HepG2 (cell line): ENCODE results near the gene SPN. TPM values are rescaled to one million over a fixed set of nuclear protein-coding genes. Genes with fewer than 3 reads are reported as not detected.

Source experiments
- HNRNPLL ChIP-seq: fragments of 200-400 bp; formaldehyde crosslinking; IDR thresholded peaks from 2 replicates; pipeline ENCODE4 v1.6.1; 2017; ENCODE audit warnings: mild to moderate bottlenecking, low read depth, low read length; ENCODE audit not compliant: poor library complexity, severe bottlenecking
- KDM5B ChIP-seq: sonication (generic); formaldehyde crosslinking; IDR thresholded peaks from 2 replicates; pipeline ENCODE4 v1.4.0; 2020; ENCODE audit warnings: missing genetic modification reagents, mild to moderate bottlenecking, borderline replicate concordance
- RARG ChIP-seq: sonication (generic); formaldehyde crosslinking; IDR thresholded peaks from 2 replicates; pipeline ENCODE4 v1.4.0; 2020; ENCODE audit warnings: low read depth, mild to moderate bottlenecking, missing genetic modification reagents
- ZNF577 ChIP-seq: sonication (generic); formaldehyde crosslinking; IDR thresholded peaks from 2 replicates; pipeline ENCODE4 v1.4.0; 2020; ENCODE audit warnings: mild to moderate bottlenecking, low read depth, missing genetic modification reagents, borderline replicate concordance
- ZSCAN12 ChIP-seq: sonication (generic); formaldehyde crosslinking; IDR thresholded peaks from 2 replicates; pipeline ENCODE4 v1.9.0; 2021; ENCODE audit warnings: mild to moderate bottlenecking, missing genetic modification reagents
- polyA plus RNA-seq, 8 experiments: library from polyadenylated mRNA; depleted of rRNA in 3 of 8; stranded (reverse) in 7 of 8; unstranded in 1 of 8; fragments of >200 nt; fragmentation: Illumina TruSeq in 4 of 8; extraction: Trizol in 4 of 8; gene quantifications; 2 replicates each; pipeline versions ENCODE4 v1.2.1 to v1.2.3, GENCODE V29; 2011 to 2016; ENCODE audit warnings: low read depth in 4 of 8, missing spikeins in 1 of 8, mixed read lengths in 1 of 8; ENCODE audit not compliant: insufficient read depth in 1 of 8
- total RNA-seq, 5 experiments: library from RNA; depleted of rRNA; stranded (reverse); fragments of >200 nt; fragmentation: Illumina TruSeq; extraction: Trizol; gene quantifications; 2 replicates each; pipeline ENCODE4 v1.2.3, GENCODE V29; 2016; ENCODE audit warnings: low read depth in 1 of 5
- TF ChIP-seq, protein P1 (sequence below): sonication (generic); formaldehyde crosslinking; conservative IDR thresholded peaks from 2 replicates; pipeline ENCODE4 v1.4.0; 2020; ENCODE audit warnings: missing genetic modification reagents
- TF ChIP-seq, protein P2 (sequence below): sonication (generic); formaldehyde crosslinking; IDR thresholded peaks from one replicate; pipeline ENCODE4 v1.5.1; 2020; ENCODE audit warnings: mild to moderate bottlenecking, missing genetic modification reagents; ENCODE audit errors: not compliant biosample characterization
- TF ChIP-seq, protein P3 (sequence below): sonication (generic); formaldehyde crosslinking; IDR thresholded peaks from 2 replicates; pipeline ENCODE4 v1.5.1; 2020; ENCODE audit warnings: mild to moderate bottlenecking, missing genetic modification reagents, moderate library complexity
- TF ChIP-seq, protein P4 (sequence below): sonication (generic); formaldehyde crosslinking; IDR thresholded peaks from 2 replicates; pipeline ENCODE4 v1.4.0; 2020; ENCODE audit warnings: missing genetic modification reagents

The SPN gene
- total and polyA plus RNA-seq, 2 of the 13 experiments (the other 11 are each of a cell fraction or from before 2014, with no cell fraction given) = 0.22 to 1.6 TPM

DNA sequence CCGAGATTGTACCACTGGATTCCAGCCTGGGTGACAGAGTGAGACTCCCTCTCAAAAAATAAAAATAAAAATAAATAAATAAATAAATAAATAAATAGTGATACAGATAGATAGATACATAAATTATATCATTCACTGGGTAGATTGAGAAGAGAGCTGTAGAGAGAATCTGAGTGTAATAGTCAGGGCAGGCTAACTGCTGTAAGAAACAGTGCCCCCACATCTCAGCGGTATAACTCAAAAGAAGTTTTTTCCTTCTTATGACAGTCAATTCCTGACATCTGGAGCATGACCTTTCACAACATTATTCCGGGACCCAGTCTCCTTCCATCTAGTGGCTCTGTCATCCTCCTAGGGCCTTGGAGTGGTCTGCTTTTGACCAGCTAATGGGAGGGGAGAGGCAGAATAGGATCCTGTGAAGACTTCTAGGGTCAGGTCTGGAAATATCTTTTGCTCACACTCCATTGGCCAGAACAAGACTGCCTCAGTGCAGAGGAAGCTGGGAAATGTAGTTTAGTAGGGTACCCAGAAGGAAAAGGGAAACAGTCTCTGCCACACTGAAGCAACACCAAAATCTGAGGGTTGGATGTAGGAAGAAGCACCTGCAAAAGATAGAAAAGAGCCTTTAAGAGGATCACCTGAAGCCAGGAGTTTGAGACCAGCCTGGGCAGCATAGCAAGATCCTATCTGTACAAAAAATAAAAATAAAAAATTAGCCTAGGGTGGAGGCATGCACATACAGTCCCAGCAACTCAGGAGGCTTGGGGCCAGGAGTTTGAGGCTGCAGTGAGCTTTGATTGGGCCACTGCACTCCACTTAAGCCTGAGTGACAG lies 13.0 kb downstream of the SPN start (continued):
- TF ChIP-seq, protein P1, sequence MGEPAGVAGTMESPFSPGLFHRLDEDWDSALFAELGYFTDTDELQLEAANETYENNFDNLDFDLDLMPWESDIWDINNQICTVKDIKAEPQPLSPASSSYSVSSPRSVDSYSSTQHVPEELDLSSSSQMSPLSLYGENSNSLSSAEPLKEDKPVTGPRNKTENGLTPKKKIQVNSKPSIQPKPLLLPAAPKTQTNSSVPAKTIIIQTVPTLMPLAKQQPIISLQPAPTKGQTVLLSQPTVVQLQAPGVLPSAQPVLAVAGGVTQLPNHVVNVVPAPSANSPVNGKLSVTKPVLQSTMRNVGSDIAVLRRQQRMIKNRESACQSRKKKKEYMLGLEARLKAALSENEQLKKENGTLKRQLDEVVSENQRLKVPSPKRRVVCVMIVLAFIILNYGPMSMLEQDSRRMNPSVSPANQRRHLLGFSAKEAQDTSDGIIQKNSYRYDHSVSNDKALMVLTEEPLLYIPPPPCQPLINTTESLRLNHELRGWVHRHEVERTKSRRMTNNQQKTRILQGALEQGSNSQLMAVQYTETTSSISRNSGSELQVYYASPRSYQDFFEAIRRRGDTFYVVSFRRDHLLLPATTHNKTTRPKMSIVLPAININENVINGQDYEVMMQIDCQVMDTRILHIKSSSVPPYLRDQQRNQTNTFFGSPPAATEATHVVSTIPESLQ (CRISPR knock-in tag) = no peak
- no peak for TF ChIP-seq ZSCAN12 (CRISPR knock-in tag)
- TF ChIP-seq, protein P2, sequence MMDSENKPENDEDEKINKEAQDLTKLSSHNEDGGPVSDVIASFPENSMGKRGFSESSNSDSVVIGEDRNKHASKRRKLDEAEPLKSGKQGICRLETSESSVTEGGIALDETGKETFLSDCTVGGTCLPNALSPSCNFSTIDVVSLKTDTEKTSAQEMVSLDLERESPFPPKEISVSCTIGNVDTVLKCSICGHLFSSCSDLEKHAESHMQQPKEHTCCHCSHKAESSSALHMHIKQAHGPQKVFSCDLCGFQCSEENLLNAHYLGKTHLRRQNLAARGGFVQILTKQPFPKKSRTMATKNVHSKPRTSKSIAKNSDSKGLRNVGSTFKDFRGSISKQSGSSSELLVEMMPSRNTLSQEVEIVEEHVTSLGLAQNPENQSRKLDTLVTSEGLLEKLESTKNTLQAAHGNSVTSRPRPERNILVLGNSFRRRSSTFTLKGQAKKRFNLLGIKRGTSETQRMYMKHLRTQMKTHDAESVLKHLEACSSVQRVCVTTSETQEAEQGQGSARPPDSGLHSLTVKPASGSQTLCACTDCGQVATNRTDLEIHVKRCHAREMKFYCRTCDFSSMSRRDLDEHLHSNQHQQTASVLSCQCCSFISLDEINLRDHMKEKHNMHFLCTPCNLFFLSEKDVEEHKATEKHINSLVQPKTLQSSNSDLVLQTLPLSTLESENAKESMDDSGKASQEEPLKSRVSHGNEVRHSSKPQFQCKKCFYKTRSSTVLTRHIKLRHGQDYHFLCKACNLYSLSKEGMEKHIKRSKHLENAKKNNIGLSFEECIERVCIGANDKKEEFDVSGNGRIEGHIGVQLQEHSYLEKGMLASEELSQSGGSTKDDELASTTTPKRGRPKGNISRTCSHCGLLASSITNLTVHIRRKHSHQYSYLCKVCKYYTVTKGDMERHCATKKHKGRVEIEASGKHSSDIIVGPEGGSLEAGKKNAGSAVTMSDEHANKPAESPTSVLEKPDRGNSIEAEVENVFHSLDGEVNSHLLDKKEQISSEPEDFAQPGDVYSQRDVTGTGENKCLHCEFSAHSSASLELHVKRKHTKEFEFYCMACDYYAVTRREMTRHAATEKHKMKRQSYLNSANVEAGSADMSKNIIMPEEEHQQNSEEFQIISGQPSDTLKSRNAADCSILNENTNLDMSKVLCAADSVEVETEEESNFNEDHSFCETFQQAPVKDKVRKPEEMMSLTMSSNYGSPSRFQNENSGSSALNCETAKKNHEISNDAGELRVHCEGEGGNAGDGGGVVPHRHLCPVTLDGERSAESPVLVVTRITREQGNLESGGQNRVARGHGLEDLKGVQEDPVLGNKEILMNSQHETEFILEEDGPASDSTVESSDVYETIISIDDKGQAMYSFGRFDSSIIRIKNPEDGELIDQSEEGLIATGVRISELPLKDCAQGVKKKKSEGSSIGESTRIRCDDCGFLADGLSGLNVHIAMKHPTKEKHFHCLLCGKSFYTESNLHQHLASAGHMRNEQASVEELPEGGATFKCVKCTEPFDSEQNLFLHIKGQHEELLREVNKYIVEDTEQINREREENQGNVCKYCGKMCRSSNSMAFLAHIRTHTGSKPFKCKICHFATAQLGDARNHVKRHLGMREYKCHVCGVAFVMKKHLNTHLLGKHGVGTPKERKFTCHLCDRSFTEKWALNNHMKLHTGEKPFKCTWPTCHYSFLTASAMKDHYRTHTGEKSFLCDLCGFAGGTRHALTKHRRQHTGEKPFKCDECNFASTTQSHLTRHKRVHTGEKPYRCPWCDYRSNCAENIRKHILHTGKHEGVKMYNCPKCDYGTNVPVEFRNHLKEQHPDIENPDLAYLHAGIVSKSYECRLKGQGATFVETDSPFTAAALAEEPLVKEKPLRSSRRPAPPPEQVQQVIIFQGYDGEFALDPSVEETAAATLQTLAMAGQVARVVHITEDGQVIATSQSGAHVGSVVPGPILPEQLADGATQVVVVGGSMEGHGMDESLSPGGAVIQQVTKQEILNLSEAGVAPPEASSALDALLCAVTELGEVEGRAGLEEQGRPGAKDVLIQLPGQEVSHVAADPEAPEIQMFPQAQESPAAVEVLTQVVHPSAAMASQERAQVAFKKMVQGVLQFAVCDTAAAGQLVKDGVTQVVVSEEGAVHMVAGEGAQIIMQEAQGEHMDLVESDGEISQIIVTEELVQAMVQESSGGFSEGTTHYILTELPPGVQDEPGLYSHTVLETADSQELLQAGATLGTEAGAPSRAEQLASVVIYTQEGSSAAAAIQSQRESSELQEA (CRISPR knock-in tag) = no peak
- TF ChIP-seq, protein P3, sequence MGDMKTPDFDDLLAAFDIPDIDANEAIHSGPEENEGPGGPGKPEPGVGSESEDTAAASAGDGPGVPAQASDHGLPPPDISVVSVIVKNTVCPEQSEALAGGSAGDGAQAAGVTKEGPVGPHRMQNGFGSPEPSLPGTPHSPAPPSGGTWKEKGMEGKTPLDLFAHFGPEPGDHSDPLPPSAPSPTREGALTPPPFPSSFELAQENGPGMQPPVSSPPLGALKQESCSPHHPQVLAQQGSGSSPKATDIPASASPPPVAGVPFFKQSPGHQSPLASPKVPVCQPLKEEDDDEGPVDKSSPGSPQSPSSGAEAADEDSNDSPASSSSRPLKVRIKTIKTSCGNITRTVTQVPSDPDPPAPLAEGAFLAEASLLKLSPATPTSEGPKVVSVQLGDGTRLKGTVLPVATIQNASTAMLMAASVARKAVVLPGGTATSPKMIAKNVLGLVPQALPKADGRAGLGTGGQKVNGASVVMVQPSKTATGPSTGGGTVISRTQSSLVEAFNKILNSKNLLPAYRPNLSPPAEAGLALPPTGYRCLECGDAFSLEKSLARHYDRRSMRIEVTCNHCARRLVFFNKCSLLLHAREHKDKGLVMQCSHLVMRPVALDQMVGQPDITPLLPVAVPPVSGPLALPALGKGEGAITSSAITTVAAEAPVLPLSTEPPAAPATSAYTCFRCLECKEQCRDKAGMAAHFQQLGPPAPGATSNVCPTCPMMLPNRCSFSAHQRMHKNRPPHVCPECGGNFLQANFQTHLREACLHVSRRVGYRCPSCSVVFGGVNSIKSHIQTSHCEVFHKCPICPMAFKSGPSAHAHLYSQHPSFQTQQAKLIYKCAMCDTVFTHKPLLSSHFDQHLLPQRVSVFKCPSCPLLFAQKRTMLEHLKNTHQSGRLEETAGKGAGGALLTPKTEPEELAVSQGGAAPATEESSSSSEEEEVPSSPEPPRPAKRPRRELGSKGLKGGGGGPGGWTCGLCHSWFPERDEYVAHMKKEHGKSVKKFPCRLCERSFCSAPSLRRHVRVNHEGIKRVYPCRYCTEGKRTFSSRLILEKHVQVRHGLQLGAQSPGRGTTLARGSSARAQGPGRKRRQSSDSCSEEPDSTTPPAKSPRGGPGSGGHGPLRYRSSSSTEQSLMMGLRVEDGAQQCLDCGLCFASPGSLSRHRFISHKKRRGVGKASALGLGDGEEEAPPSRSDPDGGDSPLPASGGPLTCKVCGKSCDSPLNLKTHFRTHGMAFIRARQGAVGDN = no peak
- TF ChIP-seq KDM5B (CRISPR knock-in tag) = no peak
- TF ChIP-seq HNRNPLL = no peak
- TF ChIP-seq ZNF577 (CRISPR knock-in tag) = no peak
- TF ChIP-seq RARG = no peak
- TF ChIP-seq, protein P4, sequence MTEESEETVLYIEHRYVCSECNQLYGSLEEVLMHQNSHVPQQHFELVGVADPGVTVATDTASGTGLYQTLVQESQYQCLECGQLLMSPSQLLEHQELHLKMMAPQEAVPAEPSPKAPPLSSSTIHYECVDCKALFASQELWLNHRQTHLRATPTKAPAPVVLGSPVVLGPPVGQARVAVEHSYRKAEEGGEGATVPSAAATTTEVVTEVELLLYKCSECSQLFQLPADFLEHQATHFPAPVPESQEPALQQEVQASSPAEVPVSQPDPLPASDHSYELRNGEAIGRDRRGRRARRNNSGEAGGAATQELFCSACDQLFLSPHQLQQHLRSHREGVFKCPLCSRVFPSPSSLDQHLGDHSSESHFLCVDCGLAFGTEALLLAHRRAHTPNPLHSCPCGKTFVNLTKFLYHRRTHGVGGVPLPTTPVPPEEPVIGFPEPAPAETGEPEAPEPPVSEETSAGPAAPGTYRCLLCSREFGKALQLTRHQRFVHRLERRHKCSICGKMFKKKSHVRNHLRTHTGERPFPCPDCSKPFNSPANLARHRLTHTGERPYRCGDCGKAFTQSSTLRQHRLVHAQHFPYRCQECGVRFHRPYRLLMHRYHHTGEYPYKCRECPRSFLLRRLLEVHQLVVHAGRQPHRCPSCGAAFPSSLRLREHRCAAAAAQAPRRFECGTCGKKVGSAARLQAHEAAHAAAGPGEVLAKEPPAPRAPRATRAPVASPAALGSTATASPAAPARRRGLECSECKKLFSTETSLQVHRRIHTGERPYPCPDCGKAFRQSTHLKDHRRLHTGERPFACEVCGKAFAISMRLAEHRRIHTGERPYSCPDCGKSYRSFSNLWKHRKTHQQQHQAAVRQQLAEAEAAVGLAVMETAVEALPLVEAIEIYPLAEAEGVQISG (CRISPR knock-in tag) = peak; percentile 57
